NCI-H510A (cell line): ENCODE results near the gene SNX32.

Experiments used
- DNase-seq: peaks from one replicate; lab custom pipeline; 2025; lab: John Stamatoyannopoulos, UW

SNX32 gene

DNA sequence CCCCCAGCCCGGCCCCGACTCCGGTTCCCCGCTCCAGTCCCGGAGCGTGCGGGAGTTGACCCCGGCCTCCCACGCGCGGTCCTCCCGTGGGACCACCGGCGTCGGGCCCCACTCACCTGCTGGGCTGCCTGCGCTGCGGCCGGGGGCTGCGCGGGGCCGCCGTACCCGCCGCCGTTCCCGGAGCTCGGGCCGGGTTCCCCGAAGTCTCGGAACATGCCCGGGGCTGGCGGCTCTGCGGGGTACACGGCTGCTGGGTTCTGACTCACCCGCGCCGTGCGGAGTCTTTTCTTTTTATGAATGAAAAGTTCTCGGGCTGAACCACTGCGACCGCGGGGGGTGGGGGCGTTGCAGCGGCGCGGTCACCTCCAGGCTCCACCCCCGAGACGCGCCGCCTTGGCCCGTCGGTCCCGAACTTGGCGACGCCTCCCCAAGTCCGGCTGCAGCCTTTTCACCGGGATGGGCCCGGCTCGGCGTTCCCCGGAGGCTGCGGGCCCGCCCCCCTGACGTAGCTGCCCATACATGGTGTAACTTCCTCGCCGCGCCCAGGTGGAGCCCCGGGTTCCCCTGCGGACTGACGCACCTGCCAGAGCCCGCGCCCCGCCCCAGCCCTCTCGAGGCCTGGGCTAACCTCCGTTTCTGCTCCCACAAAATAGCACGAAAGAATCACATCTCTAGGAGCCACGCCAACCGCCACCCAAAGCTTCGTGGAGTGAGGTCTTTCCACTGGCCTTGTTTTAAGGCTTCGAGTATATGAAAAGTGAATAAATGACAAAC, 66.5 kb downstream of the SNX32 start, which contains the start of gene FOSL1:
Gene FOSL1 (minus strand): TSS at position 264 of the 774 bp plus-strand sequence. CDS start 49 bp downstream, at position 215.
- peak; percentile 92 for DNase-seq

DNA sequence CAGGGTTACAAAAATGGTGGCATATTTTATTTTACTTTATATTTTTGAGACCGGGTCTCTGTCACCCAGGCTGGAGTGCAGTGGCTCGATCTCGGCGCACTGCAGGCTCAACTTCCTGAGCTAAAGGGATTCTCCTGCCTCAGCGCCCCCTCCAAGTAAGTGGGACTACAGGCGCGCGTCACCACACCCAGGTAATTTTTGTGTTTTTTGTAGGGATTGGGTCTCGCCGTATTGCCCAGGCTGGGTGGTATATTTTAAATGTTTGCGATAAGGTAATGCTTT, 67.1 kb downstream of the SNX32 start:
- no peak for DNase-seq

GRCh38 chr11:65903068-65903481, 69.3 kb downstream of the SNX32 start:
- DNase-seq = no peak
